22Rv1 (cell line): ENCODE results near the gene RUNX2.

Source experiments
- CTCF ChIP-seq: fragments of 450-650 bp; IDR thresholded peaks from 2 replicates; pipeline ENCODE4 v1.5.1; 2017; ENCODE audit warnings: mild to moderate bottlenecking
- ZFX ChIP-seq: fragments of 450-650 bp; IDR thresholded peaks from 2 replicates; pipeline ENCODE4 v1.6.1; 2017; ENCODE audit warnings: antibody characterized with exemption, borderline replicate concordance

- TF ChIP-seq CTCF (no peak), ZFX (no peak)
Measured at GRCh38 chr6:45430590-45431202, 102.6 kb downstream of the RUNX2 start.
